SK-N-SH (cell line): ENCODE data around the gene ST6GALNAC6.

Experiments
- CTCF ChIP-seq: fragments of 200-600 bp; sonication (generic); IDR thresholded peaks from 2 replicates; pipeline ENCODE4 v1.6.1; 2017; ENCODE audit warnings: antibody characterized with exemption, mild to moderate bottlenecking, moderate library complexity
- PBX3 ChIP-seq: IDR thresholded peaks from 2 replicates; pipeline ENCODE4; 2012
- SMC3 ChIP-seq: IDR thresholded peaks from 2 replicates; pipeline ENCODE4 v1.6.1; 2012; ENCODE audit warnings: low read depth, low read length, improper control_type of control experiment

GRCh38 chr9:127875306-127875966 lies 24.0 kb downstream of the ST6GALNAC6 start:
- TF ChIP-seq CTCF, result no peak
- TF ChIP-seq PBX3, result no peak
- TF ChIP-seq SMC3, result no peak
